Loucy (cell line): ENCODE results near the gene DDR2.

Experiments
- EZH2phosphoT487 ChIP-seq: fragments of 200-600 bp; IDR thresholded peaks from 2 replicates; pipeline ENCODE4 v1.6.1; 2018; ENCODE audit warnings: antibody characterized with exemption, mild to moderate bottlenecking, moderate library complexity, borderline replicate concordance
- TF ChIP-seq, protein P1 (sequence below): fragments of 200-600 bp; sonication (generic); conservative IDR thresholded peaks from 2 replicates; pipeline ENCODE4 v1.5.1; 2014; ENCODE audit warnings: mild to moderate bottlenecking, antibody characterized with exemption, low read length

DNA sequence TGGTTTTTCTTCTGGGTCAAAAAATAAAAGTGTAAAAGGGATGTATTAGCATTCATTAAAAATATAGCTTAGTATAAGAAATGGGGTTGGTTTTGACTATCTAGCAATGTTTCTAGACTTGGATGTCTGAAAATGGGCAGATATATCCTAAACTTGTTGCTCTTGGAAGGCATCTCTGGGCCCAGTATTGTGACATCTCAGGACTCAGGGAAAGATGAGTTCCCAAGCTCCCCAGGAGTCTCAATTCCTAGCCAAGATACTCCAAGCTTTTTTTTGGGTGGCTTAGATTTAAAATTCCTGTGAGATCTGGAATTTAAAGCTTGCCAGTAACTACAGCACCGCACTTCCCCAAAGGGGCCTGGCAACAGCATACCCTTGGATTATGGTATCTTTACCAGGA, 146.8 kb downstream of the DDR2 start:
- TF ChIP-seq, protein P1, sequence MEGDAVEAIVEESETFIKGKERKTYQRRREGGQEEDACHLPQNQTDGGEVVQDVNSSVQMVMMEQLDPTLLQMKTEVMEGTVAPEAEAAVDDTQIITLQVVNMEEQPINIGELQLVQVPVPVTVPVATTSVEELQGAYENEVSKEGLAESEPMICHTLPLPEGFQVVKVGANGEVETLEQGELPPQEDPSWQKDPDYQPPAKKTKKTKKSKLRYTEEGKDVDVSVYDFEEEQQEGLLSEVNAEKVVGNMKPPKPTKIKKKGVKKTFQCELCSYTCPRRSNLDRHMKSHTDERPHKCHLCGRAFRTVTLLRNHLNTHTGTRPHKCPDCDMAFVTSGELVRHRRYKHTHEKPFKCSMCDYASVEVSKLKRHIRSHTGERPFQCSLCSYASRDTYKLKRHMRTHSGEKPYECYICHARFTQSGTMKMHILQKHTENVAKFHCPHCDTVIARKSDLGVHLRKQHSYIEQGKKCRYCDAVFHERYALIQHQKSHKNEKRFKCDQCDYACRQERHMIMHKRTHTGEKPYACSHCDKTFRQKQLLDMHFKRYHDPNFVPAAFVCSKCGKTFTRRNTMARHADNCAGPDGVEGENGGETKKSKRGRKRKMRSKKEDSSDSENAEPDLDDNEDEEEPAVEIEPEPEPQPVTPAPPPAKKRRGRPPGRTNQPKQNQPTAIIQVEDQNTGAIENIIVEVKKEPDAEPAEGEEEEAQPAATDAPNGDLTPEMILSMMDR, result no peak
- TF ChIP-seq EZH2phosphoT487, result no peak
